ENCODE data around the gene PCDHGB3. TPM values are rescaled to one million over a fixed set of nuclear protein-coding genes. Genes with fewer than 3 reads are reported as not detected.
A peak's percentile ranks its signal among the peaks of the same experiment; 100 is the strongest.
"Not testable (repeated sequence)": the region's sequence is repeated elsewhere in the genome, so short reads cannot be mapped to it uniquely, and the experiment has no call there.

The PCDHGB3 gene
- total RNA-seq, 5 donors from 2014 or later (not counting 1 experiment from before 2014, with no cell fraction given), result 0.20 to 0.85 (median 0.41) TPM

DNA sequence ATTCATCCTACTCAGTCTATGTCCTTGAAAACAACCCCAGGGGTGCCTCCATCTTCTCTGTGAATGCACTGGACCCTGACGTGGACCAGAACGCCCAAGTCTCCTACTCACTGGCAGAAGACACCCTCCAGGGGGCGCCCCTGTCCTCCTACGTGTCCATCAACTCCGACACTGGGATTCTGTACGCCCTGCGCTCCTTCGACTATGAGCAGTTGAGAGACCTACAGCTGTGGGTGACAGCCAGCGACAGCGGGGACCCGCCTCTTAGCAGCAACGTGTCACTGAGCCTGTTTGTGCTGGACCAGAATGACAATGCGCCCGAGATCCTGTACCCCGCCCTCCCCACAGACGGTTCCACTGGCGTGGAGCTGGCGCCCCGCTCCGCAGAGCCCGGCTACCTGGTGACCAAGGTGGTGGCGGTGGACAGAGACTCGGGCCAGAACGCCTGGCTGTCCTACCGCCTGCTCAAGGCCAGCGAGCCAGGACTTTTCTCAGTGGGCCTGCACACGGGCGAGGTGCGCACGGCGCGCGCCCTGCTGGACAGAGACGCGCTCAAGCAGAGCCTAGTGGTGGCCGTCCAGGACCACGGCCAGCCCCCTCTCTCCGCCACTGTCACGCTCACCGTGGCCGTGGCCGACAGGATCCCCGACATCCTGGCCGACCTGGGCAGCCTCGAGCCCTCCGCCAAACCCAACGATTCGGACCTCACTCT lies 5.6 kb downstream of the PCDHGB3 start:
- WGBS (ENCODE audit: insufficient coverage), result 57% methylated on average over 29 of the region's 48 CpGs
- POLR2A ChIA-PET, result not testable (repeated sequence)

GRCh38 chr5:141382469-141383294 lies 12.6 kb downstream of the PCDHGB3 start, which contains the start of gene PCDHGA7:
TSS of gene PCDHGA7 (plus strand) at chr5:141382742. CDS start at chr5:141382900, 158 bp downstream.
- H3K27ac ChIP-seq (ENCODE audit: low read length), result no peak within 1 kb of the TSS
- Mint-ChIP-seq H3K27ac (no peak within 1 kb of the TSS), H3K27me3 (peaks cover 67 to 77% of the 10 kb centered on the region in 2 donors), H3K9me3 (peaks cover 0 to 38% (median 29%) of the 10 kb centered on the region in 3 donors), H3K4me1 (peaks cover 0 to 6% (median 0%) of the 10 kb centered on the region in 3 donors), H3K36me3 (peaks cover 10% of the 10 kb centered on the region), H3K4me3 (peak within 1 kb of the TSS; percentile 47 to 62 (median 60))
- DNase-seq (no peak), ATAC-seq (replicated peaks in 1 of 4) (peak in 1 of 4 experiments; percentile 13)
- peaks cover 9% of the 10 kb centered on the region for H3K9me3 ChIP-seq
- 18% methylated on average over 30 of the region's 37 CpGs for WGBS (ENCODE audit: insufficient coverage)
- peak within 1 kb of the TSS in 1 of 2 donors; percentile 57 for H3K4me3 ChIP-seq (ENCODE audit: control insufficient read depth in 1 of 2, extremely low read depth in 1 of 2, low read length in 1 of 2)
- POLR2A ChIA-PET, result no interaction called here
- H3K36me3 ChIP-seq (ENCODE audit: control insufficient read depth in 2 of 2, extremely low read depth in 1 of 2, insufficient read depth in 1 of 2, low read length in 1 of 2), result no peaks in the 10 kb centered on the region
- H3K4me1 ChIP-seq (ENCODE audit: control insufficient read depth in 1 of 2, extremely low read depth in 1 of 2, insufficient read depth in 2 of 2, low read length in 2 of 2), result no peaks in the 10 kb centered on the region
- peaks cover 15 to 40% of the 10 kb centered on the region in 2 experiments for H3K27me3 ChIP-seq (replicated peaks in 1 of 2; ENCODE audit: control insufficient read depth in 2 of 2, extremely low read depth in 1 of 2, insufficient read depth in 2 of 2, low read length in 1 of 2)
- CTCF ChIA-PET, result no interaction called here

More for the DNA sequence above, 5.6 kb downstream of the PCDHGB3 start:
- Mint-ChIP-seq H3K27me3 (peaks cover 49 to 67% of the 10 kb centered on the region in 2 donors), H3K9me3 (peaks cover 5 to 29% (median 29%) of the 10 kb centered on the region in 3 donors)
- H3K36me3 ChIP-seq (ENCODE audit: control insufficient read depth in 2 of 2, extremely low read depth in 1 of 2, insufficient read depth in 1 of 2, low read length in 1 of 2); H3K27ac ChIP-seq (ENCODE audit: low read length); H3K4me1 ChIP-seq (ENCODE audit: control insufficient read depth in 1 of 2, extremely low read depth in 1 of 2, insufficient read depth in 2 of 2, low read length in 2 of 2); DNase-seq; H3K36me3 Mint-ChIP-seq; H3K4me1 Mint-ChIP-seq; CTCF ChIA-PET; H3K4me3 ChIP-seq (ENCODE audit: control insufficient read depth in 1 of 2, extremely low read depth in 1 of 2, low read length in 1 of 2); H3K4me3 Mint-ChIP-seq; H3K27ac Mint-ChIP-seq; ATAC-seq (replicated peaks in 1 of 4): not testable (repeated sequence)
- Histone ChIP-seq H3K27me3 (replicated peaks in 1 of 2; ENCODE audit: control insufficient read depth in 2 of 2, extremely low read depth in 1 of 2, insufficient read depth in 2 of 2, low read length in 1 of 2) (peaks cover 17 to 59% of the 10 kb centered on the region in 2 experiments), H3K9me3 (peaks cover 11% of the 10 kb centered on the region)

DNA sequence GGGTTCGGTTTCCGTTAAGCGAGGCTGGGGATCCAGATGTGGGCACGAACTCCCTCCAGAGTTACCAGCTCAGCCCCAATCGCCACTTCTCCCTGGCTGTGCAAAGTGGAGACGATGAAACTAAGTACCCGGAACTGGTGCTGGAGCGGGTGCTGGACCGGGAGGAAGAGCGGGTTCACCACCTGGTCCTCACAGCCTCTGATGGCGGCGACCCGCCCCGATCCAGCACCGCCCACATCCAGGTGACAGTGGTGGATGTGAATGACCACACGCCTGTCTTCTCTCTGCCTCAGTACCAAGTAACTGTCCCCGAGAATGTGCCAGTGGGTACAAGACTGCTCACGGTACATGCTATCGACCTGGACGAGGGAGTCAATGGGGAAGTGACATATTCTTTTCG lies 13.3 kb downstream of the PCDHGB3 start:
- H3K36me3 Mint-ChIP-seq, result peaks cover 10% of the 10 kb centered on the region

DNA sequence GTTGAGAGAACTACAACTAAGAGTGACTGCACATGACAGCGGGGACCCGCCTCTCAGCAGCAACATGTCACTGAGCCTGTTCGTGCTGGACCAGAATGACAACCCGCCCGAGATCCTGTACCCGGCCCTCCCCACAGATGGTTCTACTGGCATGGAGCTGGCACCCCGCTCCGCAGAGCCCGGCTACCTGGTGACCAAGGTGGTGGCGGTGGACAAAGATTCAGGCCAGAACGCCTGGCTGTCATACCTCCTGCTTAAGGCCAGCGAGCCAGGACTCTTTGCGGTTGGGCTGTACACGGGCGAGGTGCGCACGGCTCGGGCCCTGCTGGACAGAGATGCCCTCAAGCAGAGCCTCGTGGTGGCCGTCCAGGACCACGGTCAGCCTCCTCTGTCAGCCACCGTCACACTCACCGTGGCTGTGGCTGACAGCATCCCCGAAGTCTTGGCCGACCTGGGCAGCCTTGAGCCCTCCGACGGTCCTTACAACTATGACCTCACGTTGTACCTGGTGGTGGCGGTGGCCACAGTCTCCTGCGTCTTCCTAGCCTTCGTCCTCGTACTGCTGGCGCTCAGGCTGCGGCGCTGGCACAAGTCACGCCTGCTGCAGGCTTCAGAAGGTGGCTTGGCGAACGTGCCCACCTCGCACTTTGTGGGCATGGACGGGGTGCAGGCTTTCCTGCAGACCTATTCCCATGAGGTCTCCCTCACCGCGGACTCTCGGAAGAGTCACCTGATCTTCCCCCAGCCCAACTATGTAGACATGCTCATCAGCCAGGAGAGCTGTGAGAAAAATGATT lies 14.6 kb downstream of the PCDHGB3 start:
- H3K4me1 Mint-ChIP-seq, result peaks cover 0 to 6% (median 0%) of the 10 kb centered on the region in 3 donors
- peaks cover 7% of the 10 kb centered on the region for H3K36me3 Mint-ChIP-seq
- no peak overlapping the region for H3K27ac Mint-ChIP-seq
- ATAC-seq (replicated peaks in 1 of 4), result no peak
- peaks cover 71 to 80% of the 10 kb centered on the region in 2 donors for H3K27me3 Mint-ChIP-seq
- POLR2A ChIA-PET, result no interaction called here
- no peak for DNase-seq
- peaks cover 9% of the 10 kb centered on the region for H3K9me3 ChIP-seq
- H3K4me1 ChIP-seq (ENCODE audit: control insufficient read depth in 1 of 2, extremely low read depth in 1 of 2, insufficient read depth in 2 of 2, low read length in 2 of 2), result no peaks in the 10 kb centered on the region
- no peaks in the 10 kb centered on the region for H3K36me3 ChIP-seq (ENCODE audit: control insufficient read depth in 2 of 2, extremely low read depth in 1 of 2, insufficient read depth in 1 of 2, low read length in 1 of 2)
- WGBS (ENCODE audit: insufficient coverage), result 55% methylated on average over 43 of the region's 43 CpGs
- peaks cover 4 to 37% (median 31%) of the 10 kb centered on the region in 3 donors for H3K9me3 Mint-ChIP-seq
- H3K4me3 Mint-ChIP-seq, result no peak overlapping the region
- CTCF ChIA-PET, result no interaction called here
- H3K27ac ChIP-seq (ENCODE audit: low read length), result no peak overlapping the region
- H3K27me3 ChIP-seq (replicated peaks in 1 of 2; ENCODE audit: control insufficient read depth in 2 of 2, extremely low read depth in 1 of 2, insufficient read depth in 2 of 2, low read length in 1 of 2), result peaks cover 17 to 49% of the 10 kb centered on the region in 2 experiments
- H3K4me3 ChIP-seq (ENCODE audit: control insufficient read depth in 1 of 2, extremely low read depth in 1 of 2, low read length in 1 of 2), result no peak overlapping the region

More for the DNA sequence above, 13.3 kb downstream of the PCDHGB3 start:
- Histone ChIP-seq H3K4me3 (ENCODE audit: control insufficient read depth in 1 of 2, extremely low read depth in 1 of 2, low read length in 1 of 2) (no peak overlapping the region), H3K27ac (ENCODE audit: low read length) (no peak overlapping the region), H3K27me3 (replicated peaks in 1 of 2; ENCODE audit: control insufficient read depth in 2 of 2, extremely low read depth in 1 of 2, insufficient read depth in 2 of 2, low read length in 1 of 2) (peaks cover 17 to 37% of the 10 kb centered on the region in 2 experiments), H3K4me1 (ENCODE audit: control insufficient read depth in 1 of 2, extremely low read depth in 1 of 2, insufficient read depth in 2 of 2, low read length in 2 of 2) (no peaks in the 10 kb centered on the region), H3K9me3 (peaks cover 11% of the 10 kb centered on the region), H3K36me3 (ENCODE audit: control insufficient read depth in 2 of 2, extremely low read depth in 1 of 2, insufficient read depth in 1 of 2, low read length in 1 of 2) (no peaks in the 10 kb centered on the region)
- DNase-seq (no peak), ATAC-seq (replicated peaks in 1 of 4) (no peak)
- H3K4me1 Mint-ChIP-seq, result peaks cover 0 to 6% (median 0%) of the 10 kb centered on the region in 3 donors
- peaks cover 69 to 79% of the 10 kb centered on the region in 2 donors for H3K27me3 Mint-ChIP-seq
- ChIA-PET CTCF (no interaction called here), POLR2A (no interaction called here)
- no peak overlapping the region for H3K27ac Mint-ChIP-seq
- 38% methylated on average over 12 of the region's 21 CpGs for whole genome bisulfite sequencing (ENCODE audit: insufficient coverage)
- peaks cover under 1 to 39% (median 32%) of the 10 kb centered on the region in 3 donors for H3K9me3 Mint-ChIP-seq
- H3K4me3 Mint-ChIP-seq, result no peak overlapping the region

DNA sequence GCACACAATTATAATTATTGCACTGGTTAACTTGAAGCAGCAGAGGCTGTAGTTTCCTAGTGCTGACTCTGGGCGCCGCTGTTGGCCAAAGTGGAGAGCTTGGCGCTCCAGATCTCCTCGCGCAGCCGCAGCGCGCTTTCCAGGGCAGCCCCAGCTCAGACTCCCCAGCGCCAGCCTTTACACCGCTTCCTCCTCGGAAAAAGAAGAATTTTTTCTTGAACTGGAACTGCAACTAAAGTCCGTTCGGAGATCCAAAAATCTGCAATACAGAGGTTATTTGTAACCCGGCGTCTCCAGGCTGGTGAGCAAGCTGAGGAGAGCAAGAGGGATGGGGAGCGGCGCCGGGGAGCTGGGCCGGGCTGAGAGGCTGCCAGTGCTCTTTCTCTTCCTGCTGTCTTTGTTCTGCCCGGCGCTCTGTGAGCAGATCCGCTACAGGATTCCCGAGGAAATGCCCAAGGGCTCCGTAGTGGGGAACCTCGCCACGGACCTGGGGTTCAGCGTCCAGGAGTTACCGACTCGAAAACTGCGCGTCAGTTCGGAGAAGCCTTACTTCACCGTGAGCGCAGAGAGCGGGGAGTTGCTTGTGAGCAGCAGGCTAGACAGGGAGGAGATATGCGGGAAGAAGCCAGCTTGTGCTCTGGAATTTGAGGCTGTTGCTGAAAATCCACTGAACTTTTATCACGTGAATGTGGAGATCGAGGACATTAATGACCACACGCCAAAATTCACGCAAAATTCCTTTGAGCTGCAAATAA lies 17.7 kb downstream of the PCDHGB3 start, which contains the start of gene PCDHGB4:
Gene PCDHGB4 (plus strand): TSS at position 142 of the 755 bp plus-strand sequence. CDS start 187 bp downstream, at position 329.
- H3K9me3 ChIP-seq; H3K36me3 ChIP-seq (ENCODE audit: control insufficient read depth in 2 of 2, extremely low read depth in 1 of 2, insufficient read depth in 1 of 2, low read length in 1 of 2); H3K27ac ChIP-seq (ENCODE audit: low read length); H3K27ac Mint-ChIP-seq; POLR2A ChIA-PET; H3K4me1 ChIP-seq (ENCODE audit: control insufficient read depth in 1 of 2, extremely low read depth in 1 of 2, insufficient read depth in 2 of 2, low read length in 2 of 2); H3K4me1 Mint-ChIP-seq: not testable (repeated sequence)
- peaks cover 73 to 80% of the 10 kb centered on the region in 2 donors for H3K27me3 Mint-ChIP-seq
- 42% methylated on average over 11 of the region's 40 CpGs for WGBS (ENCODE audit: insufficient coverage)
- H3K27me3 ChIP-seq (replicated peaks in 1 of 2; ENCODE audit: control insufficient read depth in 2 of 2, extremely low read depth in 1 of 2, insufficient read depth in 2 of 2, low read length in 1 of 2), result peaks cover 22 to 50% of the 10 kb centered on the region in 2 experiments
- peaks cover 8 to 47% (median 29%) of the 10 kb centered on the region in 3 donors for H3K9me3 Mint-ChIP-seq
- peaks cover 13% of the 10 kb centered on the region for H3K36me3 Mint-ChIP-seq
- DNase-seq (peak in 4 of 35 experiments; percentile 9 to 14 (median 12)), ATAC-seq (replicated peaks in 1 of 4) (peak in 3 of 4 experiments; percentile 58 to 77 (median 72))
- CTCF ChIA-PET, result interaction anchor here in 1 of 2 donors (0.6 kb wide), 1 partner anchor 173 kb away, joined by 3 read pairs; no protein-coding TSS in a partner anchor
- peak within 1 kb of the TSS in 1 of 2 donors; percentile 17 for H3K4me3 ChIP-seq (ENCODE audit: control insufficient read depth in 1 of 2, extremely low read depth in 1 of 2, low read length in 1 of 2)
- peak within 1 kb of the TSS in 2 of 3 donors; percentile 17 to 25 for H3K4me3 Mint-ChIP-seq
